HEK293T (cell line): ENCODE data around the gene TLN1.

Experiments used
- ARNT ChIP-seq: fragments of 450-650 bp; IDR thresholded peaks from 2 replicates; pipeline ENCODE4 v1.6.1; 2017; ENCODE audit warnings: mild to moderate bottlenecking
- FOXM1 ChIP-seq: fragments of 450-650 bp; IDR thresholded peaks from 2 replicates; pipeline ENCODE4 v1.6.1; 2017; ENCODE audit warnings: mild to moderate bottlenecking, borderline replicate concordance
- L3MBTL2 ChIP-seq: fragments of 450-650 bp; conservative IDR thresholded peaks from 2 replicates; pipeline ENCODE4 v1.6.1; 2016; ENCODE audit warnings: mild to moderate bottlenecking
- LEF1 ChIP-seq: fragments of 450-650 bp; IDR thresholded peaks from 2 replicates; pipeline ENCODE4 v1.6.1; 2017; ENCODE audit warnings: mild to moderate bottlenecking, borderline replicate concordance
- TARDBP ChIP-seq: fragments of 450-650 bp; IDR thresholded peaks from 2 replicates; pipeline ENCODE4 v1.6.1; 2016

GRCh38 chr9:35665471-35665818 lies 66.5 kb downstream of the TLN1 start:
- TF ChIP-seq LEF1: no peak
- TF ChIP-seq FOXM1: no peak
- no peak for TF ChIP-seq TARDBP
- TF ChIP-seq ARNT: no peak
- no peak for TF ChIP-seq L3MBTL2
